CD4-positive, alpha-beta T cell (primary cell): ENCODE data around the gene SCLT1. TPM values are rescaled to one million over a fixed set of nuclear protein-coding genes. Genes with fewer than 3 reads are reported as not detected.
A peak's percentile ranks its signal among the peaks of the same experiment; 100 is the strongest.

Source experiments
- ATAC-seq: fragments of 200-7000 bp; cut with Tn5 transposase; one replicate; pipeline ENCODE4 v1.10.0; 2022; ENCODE audit warnings: mild to moderate bottlenecking; ENCODE audit not compliant: poor library complexity
- CTCF ChIA-PET: fragments of 350-600 bp; sonication (Branson Sonifier 250); formaldehyde crosslinking; loops from one replicate; lab custom pipeline; 2021; ENCODE audit warnings: antibody characterized with exemption, inconsistent platforms; lab: Charles Lee
- POLR2A ChIA-PET: fragments of 350-600 bp; sonication (Branson Sonifier 250); formaldehyde crosslinking; loops from one replicate; lab custom pipeline; 2021; ENCODE audit warnings: antibody characterized with exemption, inconsistent platforms; lab: Charles Lee
- DNase-seq, 14 experiments: peaks; one replicate each; pipeline ENCODE4 v3.0.0-alpha.2; 2013 to 2020; ENCODE audit warnings: mixed read lengths in 2 of 14
- H3K27ac ChIP-seq, 2 donors: one replicate each; pipeline versions ENCODE4 v1.5.1 to v1.7.0; 2013; ENCODE audit warnings: low read length in 2 of 2, low read depth in 1 of 2, mild to moderate bottlenecking in 1 of 2
- H3K27me3 ChIP-seq, 2 experiments: 1 replicate in 1 of 2; 2 replicates in 1 of 2; pipeline versions ENCODE4 v1.6.1 to v1.7.0; 2013; ENCODE audit warnings: low read length in 2 of 2, control low read depth in 1 of 2, mild to moderate bottlenecking in 1 of 2, moderate library complexity in 1 of 2; ENCODE audit not compliant: insufficient read depth in 2 of 2, control insufficient read depth in 1 of 2
- H3K36me3 ChIP-seq: one replicate; pipeline ENCODE4 v1.6.1; 2013; ENCODE audit warnings: low read length, control low read depth; ENCODE audit not compliant: insufficient read depth
- H3K4me1 ChIP-seq: one replicate; pipeline ENCODE4 v1.6.1; 2013; ENCODE audit warnings: low read length, control low read depth; ENCODE audit not compliant: insufficient read depth
- H3K4me3 ChIP-seq: one replicate; pipeline ENCODE4 v1.5.1; 2013; ENCODE audit warnings: mild to moderate bottlenecking, low read length, moderate library complexity
- H3K9me3 ChIP-seq, 2 experiments: 1 replicate in 1 of 2; 2 replicates in 1 of 2; pipeline versions ENCODE4 v1.6.1 to v1.7.0; 2013; ENCODE audit warnings: low read length in 2 of 2, mild to moderate bottlenecking in 2 of 2, control low read depth in 1 of 2, moderate library complexity in 1 of 2; ENCODE audit not compliant: control insufficient read depth in 1 of 2, insufficient read depth in 1 of 2
- H3K27ac Mint-ChIP-seq: one replicate; pipeline ENCODE4 v1.8.0; 2020; ENCODE audit warnings: mixed read lengths
- H3K27me3 Mint-ChIP-seq: one replicate; pipeline ENCODE4 v1.8.0; 2021; ENCODE audit warnings: mixed read lengths
- H3K36me3 Mint-ChIP-seq: one replicate; pipeline ENCODE4 v1.8.0; 2021; ENCODE audit warnings: low read depth, mixed read lengths
- H3K4me1 Mint-ChIP-seq: one replicate; pipeline ENCODE4 v1.8.0; 2021; ENCODE audit warnings: low read depth, mixed read lengths
- H3K4me3 Mint-ChIP-seq: one replicate; pipeline ENCODE4 v1.8.0; 2020; ENCODE audit warnings: mild to moderate bottlenecking, mixed read lengths
- H3K9me3 Mint-ChIP-seq: one replicate; pipeline ENCODE4 v1.8.0; 2020; ENCODE audit warnings: mixed read lengths
- intact Hi-C, 2 experiments: fragments of 100-400 bp; cut with DNase I in 1 of 2; cut with micrococcal nuclease in 1 of 2; formaldehyde crosslinking; loops; one replicate each; pipeline versions ENCODE4 v1.15.1 to v1.9.0; 2023 to 2025; cut with DNase I, micrococcal nuclease
- total RNA-seq, 174 experiments: library from RNA in 2 of 174; stranded (reverse) in 2 of 174; gene quantifications; one replicate each; pipeline ENCODE4 v1.2.3 and lab custom pipeline; 2021 to 2026
- TF ChIP-seq, protein P1 (sequence below): fragments of 200-600 bp; IDR thresholded peaks from one replicate; pipeline ENCODE4 v1.8.0; 2022; ENCODE audit warnings: antibody characterized with exemption, mild to moderate bottlenecking

The SCLT1 gene
- total RNA-seq, 2 experiments from 2014 or later, result 21.8 to 21.9 TPM

DNA sequence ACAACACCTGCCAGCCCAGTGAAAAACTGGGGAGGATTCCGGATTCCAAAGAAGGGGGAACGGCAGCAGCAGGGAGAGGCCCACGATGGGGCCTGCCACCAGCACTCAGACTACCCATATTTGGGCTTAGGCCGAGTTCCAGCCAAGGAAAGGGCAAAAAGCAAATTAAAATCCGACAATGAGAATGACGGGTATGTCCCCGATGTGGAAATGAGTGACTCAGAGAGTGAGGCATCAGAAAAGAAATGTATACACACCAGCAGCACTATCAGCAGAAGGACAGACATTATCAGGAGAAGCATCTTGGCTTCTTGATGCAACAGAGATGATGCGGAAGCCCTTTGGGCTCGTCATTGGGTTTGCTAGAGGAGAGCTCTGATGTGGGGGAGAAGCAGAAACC is 221.4 kb downstream of the SCLT1 start:
- H3K27ac Mint-ChIP-seq, result no peak overlapping the region
- H3K9me3 ChIP-seq, result no peaks in the 10 kb centered on the region
- H3K36me3 Mint-ChIP-seq, result peaks cover 80% of the 10 kb centered on the region
- no peaks in the 10 kb centered on the region for H3K27me3 Mint-ChIP-seq
- no peaks in the 10 kb centered on the region for H3K9me3 Mint-ChIP-seq
- ChIA-PET CTCF (interaction anchor here (1.7 kb wide), 1 partner anchor 9 kb away, joined by 5 read pairs; no protein-coding TSS in a partner anchor), POLR2A (no interaction called here)
- DNase-seq (no peak), ATAC-seq (no peak)
- H3K27ac ChIP-seq, result no peak overlapping the region
- H3K27me3 ChIP-seq, result no peaks in the 10 kb centered on the region
- H3K4me3 Mint-ChIP-seq, result no peak overlapping the region
- peaks cover 19% of the 10 kb centered on the region for H3K4me1 Mint-ChIP-seq
- intact Hi-C loops, result no loop called here
- no peaks in the 10 kb centered on the region for H3K4me1 ChIP-seq
- no peak overlapping the region for H3K4me3 ChIP-seq
- H3K36me3 ChIP-seq, result peaks cover 72% of the 10 kb centered on the region
- TF ChIP-seq, protein P1, sequence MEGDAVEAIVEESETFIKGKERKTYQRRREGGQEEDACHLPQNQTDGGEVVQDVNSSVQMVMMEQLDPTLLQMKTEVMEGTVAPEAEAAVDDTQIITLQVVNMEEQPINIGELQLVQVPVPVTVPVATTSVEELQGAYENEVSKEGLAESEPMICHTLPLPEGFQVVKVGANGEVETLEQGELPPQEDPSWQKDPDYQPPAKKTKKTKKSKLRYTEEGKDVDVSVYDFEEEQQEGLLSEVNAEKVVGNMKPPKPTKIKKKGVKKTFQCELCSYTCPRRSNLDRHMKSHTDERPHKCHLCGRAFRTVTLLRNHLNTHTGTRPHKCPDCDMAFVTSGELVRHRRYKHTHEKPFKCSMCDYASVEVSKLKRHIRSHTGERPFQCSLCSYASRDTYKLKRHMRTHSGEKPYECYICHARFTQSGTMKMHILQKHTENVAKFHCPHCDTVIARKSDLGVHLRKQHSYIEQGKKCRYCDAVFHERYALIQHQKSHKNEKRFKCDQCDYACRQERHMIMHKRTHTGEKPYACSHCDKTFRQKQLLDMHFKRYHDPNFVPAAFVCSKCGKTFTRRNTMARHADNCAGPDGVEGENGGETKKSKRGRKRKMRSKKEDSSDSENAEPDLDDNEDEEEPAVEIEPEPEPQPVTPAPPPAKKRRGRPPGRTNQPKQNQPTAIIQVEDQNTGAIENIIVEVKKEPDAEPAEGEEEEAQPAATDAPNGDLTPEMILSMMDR, result no peak

DNA sequence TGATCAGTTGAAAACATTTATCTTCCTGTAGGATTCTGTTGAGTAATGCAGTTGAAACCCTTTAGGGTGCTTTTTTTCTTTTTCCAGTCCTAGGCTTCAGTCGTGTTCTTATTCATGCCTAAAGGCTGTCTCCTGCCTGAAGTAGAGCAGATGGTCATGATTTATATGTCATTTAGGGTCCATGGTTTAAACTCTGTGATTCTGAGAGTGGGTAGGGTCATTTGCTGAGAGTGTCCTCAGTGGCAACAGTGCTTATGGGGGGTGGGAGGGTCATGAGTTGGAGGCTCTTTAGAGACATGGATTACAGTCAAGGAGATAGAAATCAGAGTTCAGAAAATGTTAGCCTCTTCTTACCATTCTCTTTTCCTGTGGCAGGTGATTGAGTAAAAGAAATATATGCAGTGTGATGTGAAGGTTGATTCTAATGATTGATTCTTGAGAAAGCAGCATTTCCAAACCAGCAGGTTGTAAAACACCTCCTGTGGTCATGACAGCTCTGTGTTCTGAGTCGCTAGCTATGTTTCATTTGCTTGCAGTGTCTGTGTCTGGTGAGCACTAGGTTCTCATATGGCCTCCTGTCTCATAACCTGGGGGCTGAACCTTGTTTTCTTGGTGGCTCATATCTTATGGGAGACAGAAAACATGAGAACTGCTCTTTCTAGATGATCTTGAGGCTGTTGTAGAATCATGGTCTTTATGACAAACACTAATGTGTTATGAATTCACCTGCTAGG is 223.4 kb downstream of the SCLT1 start:
- Histone ChIP-seq H3K27ac (no peak overlapping the region), H3K9me3 (no peaks in the 10 kb centered on the region), H3K27me3 (no peaks in the 10 kb centered on the region), H3K4me1 (no peaks in the 10 kb centered on the region), H3K36me3 (peaks cover 82% of the 10 kb centered on the region), H3K4me3 (no peak overlapping the region)
- ChIA-PET CTCF (no interaction called here), POLR2A (no interaction called here)
- Mint-ChIP-seq H3K4me1 (peaks cover 26% of the 10 kb centered on the region), H3K27ac (peak overlapping the region; percentile 49), H3K27me3 (no peaks in the 10 kb centered on the region), H3K36me3 (peaks cover 95% of the 10 kb centered on the region), H3K9me3 (no peaks in the 10 kb centered on the region), H3K4me3 (no peak overlapping the region)
- intact Hi-C loops, result loop anchor here in 1 of 2 experiments (10.0 kb wide), 1 partner anchor 295 kb away; no protein-coding TSS in a partner anchor
- no peak for ATAC-seq
- TF ChIP-seq, protein P1, result no peak
- no peak for DNase-seq

DNA sequence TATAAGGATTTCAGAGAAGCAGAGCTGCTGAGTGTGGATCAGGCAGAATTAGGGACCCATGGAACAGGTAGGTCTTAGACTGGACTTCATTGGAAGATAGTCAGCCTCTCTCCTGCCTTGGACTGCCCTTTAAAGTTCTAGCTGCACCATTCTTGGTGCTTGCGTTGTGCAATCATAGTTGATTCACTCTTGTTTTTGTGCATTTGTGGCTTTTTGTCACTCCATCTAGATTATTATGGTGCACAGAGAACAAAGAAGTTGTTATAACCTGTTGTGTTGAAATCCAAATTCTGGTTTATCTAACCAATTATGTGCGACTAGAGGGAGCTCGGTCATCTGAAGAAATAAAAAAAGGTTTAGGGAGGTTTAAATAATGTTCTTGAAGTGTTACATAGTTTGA is 224.6 kb downstream of the SCLT1 start:
- no peak overlapping the region for H3K4me3 ChIP-seq
- DNase-seq, result no peak
- no peak for ATAC-seq
- no peak overlapping the region for H3K27ac Mint-ChIP-seq
- no peaks in the 10 kb centered on the region for H3K4me1 ChIP-seq
- ChIA-PET POLR2A (no interaction called here), CTCF (no interaction called here)
- no peaks in the 10 kb centered on the region for H3K27me3 ChIP-seq
- intact Hi-C loops, result loop anchor here in 1 of 2 experiments (10.0 kb wide), 1 partner anchor 294 kb away; no protein-coding TSS in a partner anchor
- H3K9me3 ChIP-seq, result no peaks in the 10 kb centered on the region
- TF ChIP-seq, protein P1, result no peak
- H3K27ac ChIP-seq, result no peak overlapping the region
- H3K4me3 Mint-ChIP-seq, result no peak overlapping the region
- peaks cover 93% of the 10 kb centered on the region for H3K36me3 Mint-ChIP-seq
- peaks cover 90% of the 10 kb centered on the region for H3K36me3 ChIP-seq
- no peaks in the 10 kb centered on the region for H3K9me3 Mint-ChIP-seq
- H3K27me3 Mint-ChIP-seq, result no peaks in the 10 kb centered on the region
- peaks cover 27% of the 10 kb centered on the region for H3K4me1 Mint-ChIP-seq
